Measurements from ENCODE around the gene MS4A14.
A peak's percentile ranks its signal among the peaks of the same experiment; 100 is the strongest.
"Not testable (repeated sequence)": the region's sequence is repeated elsewhere in the genome, so short reads cannot be mapped to it uniquely, and the experiment has no call there.

Gene MS4A14

GRCh38 chr11:60396382-60396781 lies at the start of gene MS4A14:
Gene MS4A14 (plus strand): TSS chr11:60396459. CDS start chr11:60396579, 120 bp downstream.
- DNase-seq, result no peak

GRCh38 chr11:60347084-60347797 lies 49.0 kb upstream of the MS4A14 start:
- no peak for DNase-seq

GRCh38 chr11:60348116-60348515 lies 48.1 kb upstream of the MS4A14 start:
- DNase-seq, result no peak

GRCh38 chr11:60349990-60350389 lies 46.3 kb upstream of the MS4A14 start:
- DNase-seq, result no peak

- DNase-seq, result no peak
Observed at GRCh38 chr11:60357771-60358170, 38.5 kb upstream of the MS4A14 start.

- no peak for DNase-seq
Observed at GRCh38 chr11:60360621-60361020, 35.6 kb upstream of the MS4A14 start.

GRCh38 chr11:60362241-60362640 lies 34.0 kb upstream of the MS4A14 start:
- no peak for DNase-seq

GRCh38 chr11:60363542-60364470 lies 32.5 kb upstream of the MS4A14 start:
- peak; percentile 35 to 42 for DNase-seq

- DNase-seq, result not testable (repeated sequence)
Observed at GRCh38 chr11:60366262-60366904, 29.9 kb upstream of the MS4A14 start.

- no peak for DNase-seq
Observed at GRCh38 chr11:60367009-60367408, 29.2 kb upstream of the MS4A14 start.

GRCh38 chr11:60367896-60368295 lies 28.4 kb upstream of the MS4A14 start:
- no peak for DNase-seq

- no peak for DNase-seq
Observed at GRCh38 chr11:60370252-60370810, 25.9 kb upstream of the MS4A14 start.

- no peak for DNase-seq
Observed at GRCh38 chr11:60370811-60371298, 25.4 kb upstream of the MS4A14 start.

- DNase-seq, result no peak
Observed at GRCh38 chr11:60371386-60371785, 24.9 kb upstream of the MS4A14 start.

- DNase-seq, result no peak
Observed at GRCh38 chr11:60371854-60372253, 24.4 kb upstream of the MS4A14 start.

- DNase-seq, result no peak
Observed at GRCh38 chr11:60372767-60373166, 23.5 kb upstream of the MS4A14 start.

GRCh38 chr11:60375316-60375715 lies 20.9 kb upstream of the MS4A14 start:
- DNase-seq, result no peak

- no peak for DNase-seq
Observed at GRCh38 chr11:60376601-60377000, 19.7 kb upstream of the MS4A14 start.

- DNase-seq, result no peak
Observed at GRCh38 chr11:60377401-60378136, 18.7 kb upstream of the MS4A14 start.

GRCh38 chr11:60378354-60378753 lies 17.9 kb upstream of the MS4A14 start, which contains the start of gene MS4A7:
Gene MS4A7 (plus strand): TSS chr11:60378532. CDS start chr11:60383142, 4,610 bp downstream.
- DNase-seq, result no peak

- DNase-seq, result no peak
Observed at GRCh38 chr11:60389279-60389910, 6.9 kb upstream of the MS4A14 start.

GRCh38 chr11:60390419-60390818 lies 5.8 kb upstream of the MS4A14 start:
- no peak for DNase-seq

Measured in stimulated activated CD4-positive, alpha-beta T cell treated with anti-CD3 and anti-CD28 coated beads, Interleukin-4, amount 100 ng/mL, for 4 hours (primary cell).